NCI-H526 treated with DMSO at 0.1 percent for 48 hours (cell line): ENCODE measurements around the gene ESYT3.
A peak's percentile ranks its signal among the peaks of the same experiment; 100 is the strongest.
"Not testable (repeated sequence)": the region's sequence is repeated elsewhere in the genome, so short reads cannot be mapped to it uniquely, and the experiment has no call there.

ENCODE experiments used
- DNase-seq: peaks from one replicate; lab custom pipeline; 2025; lab: John Stamatoyannopoulos, UW

ESYT3 gene

GRCh38 chr3:138461246-138461645, 26.8 kb downstream of the ESYT3 start:
- DNase-seq = no peak

GRCh38 chr3:138461896-138462295, 27.5 kb downstream of the ESYT3 start:
- no peak for DNase-seq

GRCh38 chr3:138463724-138464490, 29.5 kb downstream of the ESYT3 start:
- no peak for DNase-seq

GRCh38 chr3:138464491-138464860, 30.1 kb downstream of the ESYT3 start:
- DNase-seq = no peak

GRCh38 chr3:138465451-138465850, 31.0 kb downstream of the ESYT3 start:
- DNase-seq = no peak

- no peak for DNase-seq
Observed at GRCh38 chr3:138465925-138466324, 31.5 kb downstream of the ESYT3 start.

GRCh38 chr3:138467931-138468330, 33.5 kb downstream of the ESYT3 start:
- DNase-seq = no peak

- no peak for DNase-seq
Observed at GRCh38 chr3:138468451-138468850, 34.0 kb downstream of the ESYT3 start.

- DNase-seq = no peak
Observed at GRCh38 chr3:138468886-138469285, 34.5 kb downstream of the ESYT3 start.

- no peak for DNase-seq
Observed at GRCh38 chr3:138469874-138470273, 35.5 kb downstream of the ESYT3 start.

- DNase-seq = no peak
Observed at GRCh38 chr3:138470687-138471086, 36.3 kb downstream of the ESYT3 start.

GRCh38 chr3:138471481-138471880, 37.1 kb downstream of the ESYT3 start:
- DNase-seq = no peak

GRCh38 chr3:138472141-138472825, 37.9 kb downstream of the ESYT3 start:
- DNase-seq = no peak

GRCh38 chr3:138473391-138473790, 39.0 kb downstream of the ESYT3 start:
- DNase-seq = no peak

GRCh38 chr3:138474163-138474562, 39.7 kb downstream of the ESYT3 start:
- no peak for DNase-seq

- no peak for DNase-seq
Observed at GRCh38 chr3:138476526-138476925, 42.1 kb downstream of the ESYT3 start.

GRCh38 chr3:138477120-138477519, 42.7 kb downstream of the ESYT3 start:
- no peak for DNase-seq

- no peak for DNase-seq
Observed at GRCh38 chr3:138477801-138478200, 43.4 kb downstream of the ESYT3 start.

- DNase-seq = peak; percentile 15
Observed at GRCh38 chr3:138479438-138479863, 45.0 kb downstream of the ESYT3 start.

- DNase-seq = not testable (repeated sequence)
Observed at GRCh38 chr3:138484672-138485071, 50.3 kb downstream of the ESYT3 start.

GRCh38 chr3:138486580-138486979, 52.2 kb downstream of the ESYT3 start:
- DNase-seq = not testable (repeated sequence)

- no peak for DNase-seq
Observed at GRCh38 chr3:138491971-138492370, 57.6 kb downstream of the ESYT3 start.

GRCh38 chr3:138492980-138493675, 58.7 kb downstream of the ESYT3 start:
- DNase-seq = no peak
